HUES6 (cell line): ENCODE data around the gene WDR75.
A peak's percentile ranks its signal among the peaks of the same experiment; 100 is the strongest.
"Not testable (repeated sequence)": the region's sequence is repeated elsewhere in the genome, so short reads cannot be mapped to it uniquely, and the experiment has no call there.

Experiments used
- H3K27ac ChIP-seq: 2 replicates; pipeline ENCODE4 v1.7.0; 2013; ENCODE audit warnings: low read depth, mild to moderate bottlenecking, low read length, inconsistent platforms
- H3K27me3 ChIP-seq: 2 replicates; pipeline ENCODE4 v1.6.1; 2013; ENCODE audit warnings: low read length; ENCODE audit not compliant: control insufficient read depth, insufficient read depth
- H3K36me3 ChIP-seq: 2 replicates; pipeline ENCODE4 v1.6.1; 2013; ENCODE audit warnings: low read length; ENCODE audit not compliant: control insufficient read depth, insufficient read depth
- H3K4me1 ChIP-seq: 2 replicates; pipeline ENCODE4 v1.6.1; 2013; ENCODE audit warnings: low read length; ENCODE audit not compliant: control insufficient read depth, insufficient read depth
- H3K4me3 ChIP-seq: 2 replicates; pipeline ENCODE4 v1.5.1; 2013; ENCODE audit warnings: low read depth, low read length
- H3K9ac ChIP-seq: one replicate; pipeline ENCODE4 v1.6.1; 2013; ENCODE audit warnings: mild to moderate bottlenecking, low read length
- H3K9me3 ChIP-seq: 2 replicates; pipeline ENCODE4 v1.6.1; 2013; ENCODE audit warnings: low read depth, low read length; ENCODE audit not compliant: control insufficient read depth, insufficient read depth

Gene WDR75

DNA sequence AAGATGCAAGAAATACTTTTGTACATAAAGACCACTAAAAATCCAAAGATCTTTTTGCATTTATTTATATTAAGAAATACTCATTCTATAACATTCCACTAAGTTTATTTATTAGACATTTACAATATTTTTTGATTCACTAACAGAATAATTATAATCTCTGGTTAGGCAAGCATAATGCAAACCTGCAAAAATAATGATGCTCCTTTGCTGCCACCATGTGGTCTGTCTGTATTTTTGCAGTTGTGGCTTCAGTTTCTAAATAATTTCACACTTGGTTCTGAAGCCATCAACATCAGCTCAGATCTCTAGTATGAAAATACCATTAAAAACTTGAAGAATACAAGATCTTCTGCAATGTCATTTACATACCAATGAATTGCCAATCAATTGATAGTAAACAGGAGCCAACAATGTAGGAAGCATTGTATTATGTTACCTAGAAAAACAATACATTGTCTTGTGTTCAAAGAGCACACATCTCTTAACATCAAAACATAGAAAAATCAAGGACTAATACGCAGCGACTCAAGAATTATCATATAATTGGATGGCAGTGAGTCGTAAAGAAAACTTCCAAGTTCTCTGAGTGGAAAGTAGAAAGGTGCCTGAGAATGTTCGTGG is 28.8 kb upstream of the WDR75 start:
- no peaks in the 10 kb centered on the region for H3K9me3 ChIP-seq
- H3K4me1 ChIP-seq, result peaks cover 8% of the 10 kb centered on the region; the same call in 1 of the 2 replicates
- no peak overlapping the region for H3K4me3 ChIP-seq
- H3K27ac ChIP-seq, result no peak overlapping the region
- no peak overlapping the region for H3K9ac ChIP-seq
- H3K27me3 ChIP-seq, result no peaks in the 10 kb centered on the region
- no peaks in the 10 kb centered on the region for H3K36me3 ChIP-seq

DNA sequence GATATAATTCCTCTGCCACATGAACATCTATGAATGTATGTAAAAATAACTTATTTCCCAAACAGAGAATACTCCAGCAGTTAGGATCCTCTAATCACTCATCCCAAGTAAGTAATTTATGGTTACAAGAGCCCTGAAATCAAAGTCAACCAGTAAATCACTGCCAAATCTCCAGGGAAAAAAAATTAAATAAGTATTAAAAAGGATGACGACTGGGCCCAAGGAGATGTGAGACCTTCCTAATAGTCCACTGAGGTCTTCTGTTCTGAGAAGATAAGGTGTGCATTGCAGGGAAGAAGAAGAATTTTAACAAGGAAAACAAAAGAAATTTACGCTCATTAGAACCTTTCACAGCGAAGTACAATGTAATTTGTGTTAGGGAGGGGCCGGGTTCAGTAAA is 28.0 kb upstream of the WDR75 start:
- Histone ChIP-seq H3K9me3 (no peaks in the 10 kb centered on the region), H3K4me3 (no peak overlapping the region), H3K27ac (no peak overlapping the region), H3K36me3 (no peaks in the 10 kb centered on the region), H3K4me1 (peaks cover 4% of the 10 kb centered on the region; the same call in 1 of the 2 replicates), H3K9ac (no peak overlapping the region), H3K27me3 (no peaks in the 10 kb centered on the region)

DNA sequence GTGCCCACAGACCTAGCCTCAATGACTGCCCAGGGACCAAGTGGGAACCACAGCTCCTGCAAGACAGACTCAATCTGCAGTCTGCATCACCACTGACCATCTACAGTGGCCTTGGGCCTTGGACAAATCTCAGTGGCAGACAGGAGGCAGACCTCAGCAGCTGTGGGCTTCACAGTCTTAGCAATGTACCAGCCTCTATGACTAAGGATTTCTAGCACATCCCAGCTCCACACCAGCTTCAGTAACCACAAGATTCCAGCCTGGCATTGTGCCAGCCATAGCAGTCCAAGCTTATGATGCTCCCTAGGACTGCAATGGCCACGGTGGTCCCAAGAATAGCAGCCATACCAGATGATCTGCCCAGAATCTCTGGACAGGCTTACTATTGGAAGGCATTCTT is 19.6 kb upstream of the WDR75 start:
- Histone ChIP-seq H3K27me3 (no peaks in the 10 kb centered on the region), H3K9ac (no peak overlapping the region), H3K27ac (no peak overlapping the region), H3K36me3 (no peaks in the 10 kb centered on the region), H3K4me3 (no peak overlapping the region), H3K9me3 (0 out of 2 replicates have a peak, but pooled peaks cover 3% of the 10 kb centered on the region), H3K4me1 (peaks cover 4% of the 10 kb centered on the region; the same call in 1 of the 2 replicates)

DNA sequence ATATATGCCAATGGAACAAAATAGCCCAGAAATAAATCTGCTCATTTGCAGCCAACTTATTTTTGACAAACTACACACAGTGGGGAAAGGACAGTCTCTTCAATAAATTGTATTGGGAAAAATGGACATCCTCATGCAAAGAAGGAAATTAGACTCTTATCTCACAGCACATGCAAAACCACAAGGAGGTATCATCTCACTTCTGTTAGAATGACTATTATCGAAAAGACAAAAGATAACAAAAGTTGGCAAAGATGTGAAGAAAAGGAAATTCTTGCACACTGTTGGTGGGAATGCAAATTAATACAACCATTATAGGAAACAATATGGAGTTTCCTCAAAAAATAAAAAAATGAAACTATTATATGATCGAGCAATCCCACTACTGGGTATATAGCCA is 16.3 kb upstream of the WDR75 start:
- H3K4me1 ChIP-seq, result peaks cover 4% of the 10 kb centered on the region; the same call in 1 of the 2 replicates
- no peaks in the 10 kb centered on the region for H3K36me3 ChIP-seq
- H3K9ac ChIP-seq, result no peak overlapping the region
- no peak overlapping the region for H3K4me3 ChIP-seq
- no peaks in the 10 kb centered on the region for H3K27me3 ChIP-seq
- H3K27ac ChIP-seq, result no peak overlapping the region
- peaks cover 18% of the 10 kb centered on the region for H3K9me3 ChIP-seq

DNA sequence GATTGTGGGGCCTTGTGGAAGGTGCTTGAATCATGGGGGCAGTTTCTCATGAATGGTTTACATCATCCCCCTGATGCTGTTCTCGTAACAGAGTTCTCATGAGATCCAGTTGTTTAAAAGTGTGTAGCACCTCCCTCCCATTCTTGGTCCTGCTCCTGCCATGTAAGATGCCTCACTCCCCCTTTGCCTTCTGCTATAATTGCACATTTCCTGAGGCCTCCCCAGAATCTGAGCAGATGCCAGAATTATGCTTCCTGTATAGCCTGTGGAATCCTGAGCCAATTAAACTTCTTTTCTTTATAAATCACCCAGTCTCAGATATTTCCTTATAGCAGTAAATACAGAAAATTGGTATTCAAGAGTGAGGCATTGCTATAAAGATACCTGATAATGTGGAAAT is 15.6 kb upstream of the WDR75 start:
- no peaks in the 10 kb centered on the region for H3K27me3 ChIP-seq
- no peak overlapping the region for H3K27ac ChIP-seq
- H3K9ac ChIP-seq, result no peak overlapping the region
- peaks cover 4% of the 10 kb centered on the region; the same call in 1 of the 2 replicates for H3K4me1 ChIP-seq
- no peaks in the 10 kb centered on the region for H3K36me3 ChIP-seq
- H3K4me3 ChIP-seq, result no peak overlapping the region
- peaks cover 18% of the 10 kb centered on the region for H3K9me3 ChIP-seq

DNA sequence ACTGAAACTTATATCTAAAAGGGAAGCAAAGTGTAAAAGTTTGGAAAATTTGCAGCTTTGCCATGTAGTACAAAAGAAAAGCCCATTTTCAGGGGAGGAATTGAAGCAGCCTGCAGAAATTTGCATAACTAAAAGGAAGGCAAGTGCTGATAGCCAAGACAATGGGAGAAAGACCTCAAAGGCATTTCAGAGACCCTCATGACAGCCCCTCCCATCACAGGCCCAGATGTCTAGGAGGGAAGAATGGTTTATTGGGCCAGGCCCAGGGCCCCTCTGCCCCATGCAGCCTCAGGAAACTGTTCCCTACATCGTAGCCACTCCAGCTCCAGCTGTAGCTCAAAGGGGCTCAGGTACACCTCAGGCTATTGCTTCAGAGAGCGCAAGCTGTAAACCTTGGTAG is 14.4 kb upstream of the WDR75 start:
- H3K9ac ChIP-seq, result no peak overlapping the region
- H3K4me3 ChIP-seq, result no peak overlapping the region
- H3K27ac ChIP-seq, result no peak overlapping the region
- no peaks in the 10 kb centered on the region for H3K27me3 ChIP-seq
- no peaks in the 10 kb centered on the region for H3K36me3 ChIP-seq
- H3K9me3 ChIP-seq, result peaks cover 18% of the 10 kb centered on the region
- H3K4me1 ChIP-seq, result peaks cover 4% of the 10 kb centered on the region; the same call in 1 of the 2 replicates

DNA sequence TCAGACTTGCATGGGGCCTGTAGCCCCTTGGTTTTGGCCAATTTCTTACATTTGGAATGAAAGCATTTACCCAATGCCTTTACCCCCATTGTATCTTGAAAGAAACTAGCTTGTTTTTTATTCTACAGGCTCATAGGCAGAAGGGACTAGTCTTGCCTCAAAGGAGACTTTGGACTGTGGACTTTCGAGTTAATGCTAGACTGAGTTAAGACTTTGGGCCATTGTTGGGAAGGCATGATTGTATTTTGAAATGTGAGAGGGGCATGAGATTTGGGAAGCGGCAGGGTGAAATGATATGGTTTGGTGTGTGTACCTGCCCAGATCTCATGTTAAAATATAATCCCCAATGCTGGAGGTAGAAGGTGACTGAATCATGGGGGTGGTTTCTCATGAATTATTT is 13.4 kb upstream of the WDR75 start:
- H3K9me3 ChIP-seq, result peaks cover 18% of the 10 kb centered on the region
- H3K9ac ChIP-seq, result no peak overlapping the region
- H3K27ac ChIP-seq, result no peak overlapping the region
- H3K4me3 ChIP-seq, result no peak overlapping the region
- no peaks in the 10 kb centered on the region for H3K27me3 ChIP-seq
- no peaks in the 10 kb centered on the region for H3K36me3 ChIP-seq
- peaks cover 4% of the 10 kb centered on the region; the same call in 1 of the 2 replicates for H3K4me1 ChIP-seq

DNA sequence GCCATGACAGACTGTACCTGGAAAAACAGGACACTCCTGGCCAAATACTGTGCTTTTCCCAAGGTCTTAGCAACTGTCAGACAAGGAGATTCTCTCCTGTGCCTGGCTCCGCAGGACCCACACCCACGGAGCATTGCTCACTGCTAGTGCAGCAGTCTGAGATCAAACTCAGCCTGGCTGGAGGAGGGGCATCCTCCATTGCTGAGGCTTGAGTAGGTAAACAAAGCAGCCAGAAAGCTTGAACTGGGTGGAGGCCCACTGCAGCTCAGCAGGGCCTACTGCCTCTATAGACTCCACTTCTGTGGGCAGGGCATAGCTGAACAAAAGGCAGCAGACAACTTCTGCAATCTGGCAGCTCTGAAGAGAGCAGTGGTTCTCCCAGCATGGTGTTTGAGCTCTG is 10.8 kb upstream of the WDR75 start:
- H3K36me3 ChIP-seq, H3K27ac ChIP-seq, H3K4me3 ChIP-seq, H3K4me1 ChIP-seq, H3K9ac ChIP-seq, H3K27me3 ChIP-seq: not testable (repeated sequence)
- peaks cover 18% of the 10 kb centered on the region for H3K9me3 ChIP-seq

DNA sequence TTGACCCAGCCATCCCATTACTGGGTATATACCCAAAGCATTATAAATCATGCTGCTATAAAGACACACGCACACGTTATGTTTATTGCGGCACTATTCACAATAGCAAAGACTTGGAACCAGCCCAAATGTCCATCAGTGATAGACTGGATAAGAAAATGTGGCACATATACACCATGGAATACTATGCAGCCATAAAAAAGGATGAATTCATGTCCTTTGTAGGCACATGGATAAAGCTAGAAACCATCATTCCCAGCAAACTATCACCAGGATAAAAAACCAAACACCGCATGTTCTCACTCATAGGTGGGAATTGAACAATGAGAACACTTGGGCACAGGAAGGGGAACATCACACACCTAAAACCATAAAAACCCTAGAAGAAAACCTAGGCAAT is 5.5 kb upstream of the WDR75 start:
- not testable (repeated sequence) for H3K27ac ChIP-seq, H3K4me1 ChIP-seq, H3K4me3 ChIP-seq, H3K9me3 ChIP-seq, H3K27me3 ChIP-seq, H3K9ac ChIP-seq, H3K36me3 ChIP-seq

DNA sequence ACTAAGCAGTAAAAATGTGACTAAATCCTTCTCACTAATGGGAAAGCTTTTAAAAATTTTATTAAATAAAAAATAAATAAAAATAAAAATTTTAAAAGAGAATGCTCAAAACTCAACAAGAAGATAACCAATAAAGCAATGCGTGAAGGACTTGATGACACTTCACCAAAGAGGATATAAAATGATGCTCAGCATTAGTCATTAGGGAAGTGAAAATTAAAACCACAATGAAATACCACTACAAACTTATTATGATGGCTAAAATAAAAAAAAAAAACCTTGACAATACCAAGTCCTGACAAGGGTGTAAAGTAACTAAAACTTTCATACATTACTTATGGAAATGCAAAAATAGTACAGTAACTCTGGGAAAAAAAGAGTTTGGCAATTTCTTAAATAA is 3.3 kb upstream of the WDR75 start:
- H3K36me3 ChIP-seq, result 0 out of 2 replicates have a peak, but pooled peaks cover 3% of the 10 kb centered on the region
- no peak overlapping the region for H3K4me3 ChIP-seq
- no peak overlapping the region for H3K9ac ChIP-seq
- peaks cover 8% of the 10 kb centered on the region for H3K4me1 ChIP-seq
- no peaks in the 10 kb centered on the region for H3K27me3 ChIP-seq
- H3K27ac ChIP-seq, result no peak overlapping the region
- H3K9me3 ChIP-seq, result no peaks in the 10 kb centered on the region

DNA sequence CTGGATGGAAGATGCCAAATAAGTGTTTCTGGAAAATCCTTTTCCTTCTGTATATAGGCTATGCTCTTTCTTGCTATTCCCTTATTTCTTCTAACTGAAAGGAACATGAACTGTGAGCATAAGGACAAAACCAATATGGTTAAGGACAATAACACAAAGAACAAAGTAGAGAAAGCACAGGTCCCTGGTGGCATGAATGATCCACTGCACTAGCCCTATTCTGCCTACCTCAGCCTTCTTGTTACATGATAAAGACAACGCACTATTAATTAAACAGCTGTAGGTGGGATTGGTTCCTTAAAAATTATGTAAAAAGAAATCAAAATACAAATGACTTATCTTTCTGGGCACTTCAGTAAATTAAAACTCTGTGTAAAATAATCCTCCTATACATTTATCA is 1.9 kb upstream of the WDR75 start:
- Histone ChIP-seq H3K9me3 (no peaks in the 10 kb centered on the region), H3K27me3 (no peaks in the 10 kb centered on the region), H3K36me3 (0 out of 2 replicates have a peak, but pooled peaks cover 3% of the 10 kb centered on the region), H3K9ac (no peak overlapping the region), H3K4me1 (peaks cover 10% of the 10 kb centered on the region), H3K4me3 (no peak overlapping the region), H3K27ac (no peak overlapping the region)

DNA sequence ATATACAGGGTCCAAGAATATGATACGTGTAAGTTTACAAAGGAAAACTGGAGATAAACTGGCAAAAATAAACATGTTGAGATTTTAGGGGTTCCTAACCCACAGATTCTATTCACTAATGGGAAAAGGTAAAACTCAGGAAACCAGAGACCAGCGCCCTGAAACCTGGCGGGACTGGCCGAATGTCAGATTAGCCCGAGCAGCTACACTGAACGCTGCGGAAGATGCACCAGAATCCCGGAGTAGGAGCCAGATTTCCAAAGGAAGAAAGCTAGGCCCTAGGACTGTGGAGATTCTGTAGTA is 679 bp upstream of the WDR75 start:
- Histone ChIP-seq H3K9ac (peak overlapping the region; percentile 89), H3K4me3 (peak overlapping the region; percentile 96), H3K27me3 (no peaks in the 10 kb centered on the region), H3K4me1 (peaks cover 10% of the 10 kb centered on the region), H3K36me3 (peaks cover 13% of the 10 kb centered on the region), H3K27ac (peak overlapping the region; percentile 67; the same call in 1 of the 2 replicates), H3K9me3 (no peaks in the 10 kb centered on the region)
